ENCODE results near the gene ST6GAL2.

ST6GAL2 gene, protein sequence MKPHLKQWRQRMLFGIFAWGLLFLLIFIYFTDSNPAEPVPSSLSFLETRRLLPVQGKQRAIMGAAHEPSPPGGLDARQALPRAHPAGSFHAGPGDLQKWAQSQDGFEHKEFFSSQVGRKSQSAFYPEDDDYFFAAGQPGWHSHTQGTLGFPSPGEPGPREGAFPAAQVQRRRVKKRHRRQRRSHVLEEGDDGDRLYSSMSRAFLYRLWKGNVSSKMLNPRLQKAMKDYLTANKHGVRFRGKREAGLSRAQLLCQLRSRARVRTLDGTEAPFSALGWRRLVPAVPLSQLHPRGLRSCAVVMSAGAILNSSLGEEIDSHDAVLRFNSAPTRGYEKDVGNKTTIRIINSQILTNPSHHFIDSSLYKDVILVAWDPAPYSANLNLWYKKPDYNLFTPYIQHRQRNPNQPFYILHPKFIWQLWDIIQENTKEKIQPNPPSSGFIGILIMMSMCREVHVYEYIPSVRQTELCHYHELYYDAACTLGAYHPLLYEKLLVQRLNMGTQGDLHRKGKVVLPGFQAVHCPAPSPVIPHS

DNA sequence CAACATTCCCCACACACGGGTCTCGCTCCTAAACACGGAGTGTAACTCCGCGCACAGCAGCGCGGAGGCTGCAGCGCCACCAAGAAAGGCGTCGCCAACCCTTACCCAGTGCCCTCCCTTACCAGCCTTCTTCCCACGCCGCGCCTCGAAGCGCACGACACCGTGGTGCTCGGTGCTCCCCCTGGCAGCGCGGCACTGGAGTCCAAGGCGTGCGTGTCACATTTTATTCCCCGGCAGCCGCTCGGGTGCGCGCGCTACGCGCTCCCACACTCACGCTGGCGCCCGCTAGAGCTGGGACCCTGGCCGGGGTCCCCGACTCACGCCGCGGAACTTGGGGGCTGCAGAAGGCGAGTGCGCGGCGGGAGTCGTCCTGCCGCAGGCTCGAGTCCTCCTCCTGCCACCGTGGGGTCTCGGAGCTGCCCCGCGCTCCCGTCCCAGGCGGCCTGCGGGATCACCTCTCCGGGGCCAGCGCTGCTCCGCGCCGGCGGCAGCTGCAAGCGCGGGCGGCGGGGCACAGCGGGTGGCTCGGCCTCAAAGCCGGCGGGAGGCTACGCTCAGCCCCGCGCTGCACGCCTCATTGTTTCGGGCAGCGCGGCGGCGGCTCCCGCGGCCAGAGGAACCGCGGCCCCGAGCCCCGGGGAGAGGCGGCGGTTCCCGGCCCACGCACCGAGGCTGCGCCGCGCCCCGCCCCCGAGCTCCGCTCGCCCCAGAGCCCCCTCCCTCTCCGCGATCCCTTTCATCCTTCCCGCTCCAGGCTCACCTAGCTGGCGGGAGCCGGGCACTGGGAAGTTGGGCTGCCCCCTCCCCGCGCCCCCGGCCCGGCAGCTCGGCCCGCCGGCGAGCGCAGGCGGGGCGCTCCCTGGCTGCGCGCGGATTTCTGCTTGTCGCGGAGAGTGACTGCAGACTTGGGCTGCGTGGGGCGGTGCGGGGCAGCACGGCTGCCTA, at the start of gene ST6GAL2:
TSS of gene ST6GAL2 (minus strand) at position 197 of the 945 bp plus-strand sequence. CDS start 42,190 bp downstream, outside the sequence.
- H3K4me1 ChIP-seq (ENCODE audit: control insufficient read depth, insufficient read depth, low read length) = peaks cover 21% of the 10 kb centered on the region
- no peaks in the 10 kb centered on the region for H3K36me3 ChIP-seq (ENCODE audit: control insufficient read depth in 2 of 2, insufficient read depth in 2 of 2, low read length in 2 of 2)
- H3K9ac ChIP-seq (ENCODE audit: low read length in 2 of 2) = no peak within 1 kb of the TSS
- H3K4me3 ChIP-seq (ENCODE audit: low read length in 2 of 2) = peak within 1 kb of the TSS; percentile 52 to 78
- no peaks in the 10 kb centered on the region for H3K9me3 ChIP-seq (ENCODE audit: control insufficient read depth in 2 of 2, low read length in 2 of 2)
- no peak within 1 kb of the TSS for H3K27ac ChIP-seq (ENCODE audit: low read length)
- peaks cover 6% of the 10 kb centered on the region in 2 donors for H3K27me3 ChIP-seq (ENCODE audit: control insufficient read depth in 1 of 2, insufficient read depth in 2 of 2, low read length in 2 of 2)

DNA sequence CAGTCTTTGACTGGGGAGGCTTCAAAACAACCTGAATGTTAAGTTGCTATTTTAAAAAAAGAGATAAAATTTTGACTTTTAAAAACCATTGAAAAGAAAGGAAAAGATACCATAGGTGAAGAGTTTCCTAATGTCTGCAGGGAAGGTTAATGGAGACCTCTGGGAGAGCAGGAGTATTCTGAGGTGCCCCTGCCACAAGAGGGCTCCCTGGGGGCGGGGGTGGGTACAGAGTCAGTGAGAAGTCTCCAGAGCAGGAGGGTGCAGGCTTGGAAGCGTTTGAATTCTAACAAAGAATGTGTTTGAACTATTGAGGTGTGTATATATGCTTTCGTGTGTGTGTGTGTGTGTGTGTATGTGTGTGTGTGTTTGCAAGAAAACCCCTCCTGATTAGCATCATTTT, 46.7 kb upstream of the ST6GAL2 start:
- Histone ChIP-seq H3K9ac (ENCODE audit: low read length in 2 of 2) (no peak overlapping the region), H3K4me3 (ENCODE audit: low read length in 2 of 2) (no peak overlapping the region), H3K27ac (ENCODE audit: low read length) (no peak overlapping the region), H3K9me3 (ENCODE audit: control insufficient read depth in 2 of 2, low read length in 2 of 2) (no peaks in the 10 kb centered on the region), H3K36me3 (ENCODE audit: control insufficient read depth in 2 of 2, insufficient read depth in 2 of 2, low read length in 2 of 2) (no peaks in the 10 kb centered on the region), H3K27me3 (ENCODE audit: control insufficient read depth in 1 of 2, insufficient read depth in 2 of 2, low read length in 2 of 2) (no peaks in the 10 kb centered on the region), H3K4me1 (ENCODE audit: control insufficient read depth, insufficient read depth, low read length) (no peaks in the 10 kb centered on the region)

- Histone ChIP-seq H3K4me1 (ENCODE audit: control insufficient read depth, insufficient read depth, low read length) (no peaks in the 10 kb centered on the region), H3K4me3 (ENCODE audit: low read length in 2 of 2) (no peak overlapping the region), H3K9ac (ENCODE audit: low read length in 2 of 2) (no peak overlapping the region), H3K36me3 (ENCODE audit: control insufficient read depth in 2 of 2, insufficient read depth in 2 of 2, low read length in 2 of 2) (no peaks in the 10 kb centered on the region), H3K9me3 (ENCODE audit: control insufficient read depth in 2 of 2, low read length in 2 of 2) (no peaks in the 10 kb centered on the region), H3K27me3 (ENCODE audit: control insufficient read depth in 1 of 2, insufficient read depth in 2 of 2, low read length in 2 of 2) (no peaks in the 10 kb centered on the region), H3K27ac (ENCODE audit: low read length) (no peak overlapping the region)
Measured at GRCh38 chr2:106931717-106932335, 45.9 kb upstream of the ST6GAL2 start.

GRCh38 chr2:106921451-106921850, 35.5 kb upstream of the ST6GAL2 start:
- H3K27me3 ChIP-seq (ENCODE audit: control insufficient read depth in 1 of 2, insufficient read depth in 2 of 2, low read length in 2 of 2) = no peaks in the 10 kb centered on the region
- H3K27ac ChIP-seq (ENCODE audit: low read length) = no peak overlapping the region
- no peak overlapping the region for H3K4me3 ChIP-seq (ENCODE audit: low read length in 2 of 2)

GRCh38 chr2:106919012-106919411, 33.0 kb upstream of the ST6GAL2 start:
- no peaks in the 10 kb centered on the region for H3K36me3 ChIP-seq (ENCODE audit: control insufficient read depth in 2 of 2, insufficient read depth in 2 of 2, low read length in 2 of 2)
- no peaks in the 10 kb centered on the region for H3K4me1 ChIP-seq (ENCODE audit: control insufficient read depth, insufficient read depth, low read length)
- H3K4me3 ChIP-seq (ENCODE audit: low read length in 2 of 2) = no peak overlapping the region
- no peaks in the 10 kb centered on the region for H3K27me3 ChIP-seq (ENCODE audit: control insufficient read depth in 1 of 2, insufficient read depth in 2 of 2, low read length in 2 of 2)
- H3K9ac ChIP-seq (ENCODE audit: low read length in 2 of 2) = no peak overlapping the region
- H3K27ac ChIP-seq (ENCODE audit: low read length) = no peak overlapping the region
- H3K9me3 ChIP-seq (ENCODE audit: control insufficient read depth in 2 of 2, low read length in 2 of 2) = peaks cover 0 to 3% of the 10 kb centered on the region in 2 donors

More at GRCh38 chr2:106921451-106921850, 35.5 kb upstream of the ST6GAL2 start:
- Histone ChIP-seq H3K4me1 (ENCODE audit: control insufficient read depth, insufficient read depth, low read length) (no peaks in the 10 kb centered on the region), H3K36me3 (ENCODE audit: control insufficient read depth in 2 of 2, insufficient read depth in 2 of 2, low read length in 2 of 2) (no peaks in the 10 kb centered on the region), H3K9ac (ENCODE audit: low read length in 2 of 2) (no peak overlapping the region), H3K9me3 (ENCODE audit: control insufficient read depth in 2 of 2, low read length in 2 of 2) (peaks cover 0 to 3% of the 10 kb centered on the region in 2 donors)

GRCh38 chr2:106904242-106904641, 18.3 kb upstream of the ST6GAL2 start:
- no peak overlapping the region for H3K4me3 ChIP-seq (ENCODE audit: low read length in 2 of 2)
- no peak overlapping the region for H3K27ac ChIP-seq (ENCODE audit: low read length)
- peaks cover 0 to 2% of the 10 kb centered on the region in 2 donors for H3K9me3 ChIP-seq (ENCODE audit: control insufficient read depth in 2 of 2, low read length in 2 of 2)
- no peaks in the 10 kb centered on the region for H3K36me3 ChIP-seq (ENCODE audit: control insufficient read depth in 2 of 2, insufficient read depth in 2 of 2, low read length in 2 of 2)
- H3K4me1 ChIP-seq (ENCODE audit: control insufficient read depth, insufficient read depth, low read length) = no peaks in the 10 kb centered on the region
- H3K9ac ChIP-seq (ENCODE audit: low read length in 2 of 2) = no peak overlapping the region
- no peaks in the 10 kb centered on the region for H3K27me3 ChIP-seq (ENCODE audit: control insufficient read depth in 1 of 2, insufficient read depth in 2 of 2, low read length in 2 of 2)

GRCh38 chr2:106899786-106900530, 14.0 kb upstream of the ST6GAL2 start:
- H3K9ac ChIP-seq (ENCODE audit: low read length in 2 of 2) = no peak overlapping the region
- no peak overlapping the region for H3K4me3 ChIP-seq (ENCODE audit: low read length in 2 of 2)
- H3K4me1 ChIP-seq (ENCODE audit: control insufficient read depth, insufficient read depth, low read length) = no peaks in the 10 kb centered on the region
- no peaks in the 10 kb centered on the region for H3K36me3 ChIP-seq (ENCODE audit: control insufficient read depth in 2 of 2, insufficient read depth in 2 of 2, low read length in 2 of 2)
- no peak overlapping the region for H3K27ac ChIP-seq (ENCODE audit: low read length)
- H3K27me3 ChIP-seq (ENCODE audit: control insufficient read depth in 1 of 2, insufficient read depth in 2 of 2, low read length in 2 of 2) = no peaks in the 10 kb centered on the region
- H3K9me3 ChIP-seq (ENCODE audit: control insufficient read depth in 2 of 2, low read length in 2 of 2) = peaks cover 0 to 2% of the 10 kb centered on the region in 2 donors

- H3K27ac ChIP-seq (ENCODE audit: low read length) = no peak overlapping the region
- H3K36me3 ChIP-seq (ENCODE audit: control insufficient read depth in 2 of 2, insufficient read depth in 2 of 2, low read length in 2 of 2) = no peaks in the 10 kb centered on the region
- no peaks in the 10 kb centered on the region for H3K9me3 ChIP-seq (ENCODE audit: control insufficient read depth in 2 of 2, low read length in 2 of 2)
- H3K9ac ChIP-seq (ENCODE audit: low read length in 2 of 2) = no peak overlapping the region
- H3K27me3 ChIP-seq (ENCODE audit: control insufficient read depth in 1 of 2, insufficient read depth in 2 of 2, low read length in 2 of 2) = no peaks in the 10 kb centered on the region
- no peak overlapping the region for H3K4me3 ChIP-seq (ENCODE audit: low read length in 2 of 2)
- H3K4me1 ChIP-seq (ENCODE audit: control insufficient read depth, insufficient read depth, low read length) = no peaks in the 10 kb centered on the region
Measured at GRCh38 chr2:106894545-106894944, 8.6 kb upstream of the ST6GAL2 start.

DNA sequence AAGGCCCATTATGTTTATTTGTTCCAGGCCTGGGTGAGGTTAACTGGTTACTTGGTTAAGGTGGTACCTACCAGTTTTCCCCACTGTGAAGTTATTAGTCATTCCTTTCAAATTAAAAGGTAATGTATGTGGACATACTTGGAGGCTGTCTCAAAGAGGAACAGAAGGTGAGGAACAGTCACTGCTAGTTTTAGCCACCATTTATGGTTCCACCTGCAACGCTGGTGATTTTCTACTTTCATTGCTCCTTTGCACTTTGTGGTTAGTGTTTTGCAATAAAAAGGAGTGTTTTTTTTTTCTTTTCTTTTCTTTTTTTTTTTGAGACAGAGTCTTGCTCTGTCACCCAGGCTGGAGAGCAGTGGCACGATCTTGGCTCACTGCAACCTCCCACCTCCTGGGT, 6.1 kb upstream of the ST6GAL2 start:
- Histone ChIP-seq H3K4me3 (ENCODE audit: low read length in 2 of 2) (no peak overlapping the region), H3K36me3 (ENCODE audit: control insufficient read depth in 2 of 2, insufficient read depth in 2 of 2, low read length in 2 of 2) (no peaks in the 10 kb centered on the region), H3K9me3 (ENCODE audit: control insufficient read depth in 2 of 2, low read length in 2 of 2) (no peaks in the 10 kb centered on the region), H3K27ac (ENCODE audit: low read length) (no peak overlapping the region), H3K27me3 (ENCODE audit: control insufficient read depth in 1 of 2, insufficient read depth in 2 of 2, low read length in 2 of 2) (peaks cover 0 to 2% of the 10 kb centered on the region in 2 donors), H3K9ac (ENCODE audit: low read length in 2 of 2) (no peak overlapping the region), H3K4me1 (ENCODE audit: control insufficient read depth, insufficient read depth, low read length) (peaks cover 6% of the 10 kb centered on the region)

- Histone ChIP-seq H3K4me3 (ENCODE audit: low read length in 2 of 2) (no peak overlapping the region), H3K27ac (ENCODE audit: low read length) (no peak overlapping the region), H3K27me3 (ENCODE audit: control insufficient read depth in 1 of 2, insufficient read depth in 2 of 2, low read length in 2 of 2) (peaks cover 0 to 2% of the 10 kb centered on the region in 2 donors), H3K9ac (ENCODE audit: low read length in 2 of 2) (no peak overlapping the region), H3K9me3 (ENCODE audit: control insufficient read depth in 2 of 2, low read length in 2 of 2) (no peaks in the 10 kb centered on the region), H3K4me1 (ENCODE audit: control insufficient read depth, insufficient read depth, low read length) (peaks cover 15% of the 10 kb centered on the region), H3K36me3 (ENCODE audit: control insufficient read depth in 2 of 2, insufficient read depth in 2 of 2, low read length in 2 of 2) (no peaks in the 10 kb centered on the region)
Measured at GRCh38 chr2:106890606-106891005, 4.6 kb upstream of the ST6GAL2 start.
